ENCODE results near the gene EPRS1.
"Not testable (repeated sequence)": the region's sequence is repeated elsewhere in the genome, so short reads cannot be mapped to it uniquely, and the experiment has no call there.

The EPRS1 gene

GRCh38 chr1:220038640-220039039 is 7.7 kb downstream of the EPRS1 start:
- H3K4me3 ChIP-seq (ENCODE audit: low read depth, low read length): no peak overlapping the region
- DNase-seq (ENCODE audit: low read depth): no peak
- no peak for TF ChIP-seq CTCF (IDR thresholded peaks at IDR 0.05; ENCODE audit: control insufficient read depth, extremely low read depth, insufficient read depth)

GRCh38 chr1:220037810-220038209 is 8.5 kb downstream of the EPRS1 start:
- not testable (repeated sequence) for DNase-seq (ENCODE audit: low read depth); H3K4me3 ChIP-seq (ENCODE audit: low read depth, low read length)

- no peak overlapping the region for H3K4me3 ChIP-seq (ENCODE audit: low read depth, low read length)
- no peak for DNase-seq (ENCODE audit: low read depth)
- no peak for TF ChIP-seq CTCF (IDR thresholded peaks at IDR 0.05; ENCODE audit: control insufficient read depth, extremely low read depth, insufficient read depth)
Observed at GRCh38 chr1:220032911-220033310, 13.4 kb downstream of the EPRS1 start.

GRCh38 chr1:220031287-220031686 is 15.0 kb downstream of the EPRS1 start:
- no peak overlapping the region for H3K4me3 ChIP-seq (ENCODE audit: low read depth, low read length)
- DNase-seq (ENCODE audit: low read depth): no peak
- TF ChIP-seq CTCF (IDR thresholded peaks at IDR 0.05; ENCODE audit: control insufficient read depth, extremely low read depth, insufficient read depth): no peak

- no peak for DNase-seq (ENCODE audit: low read depth)
- no peak overlapping the region for H3K4me3 ChIP-seq (ENCODE audit: low read depth, low read length)
- TF ChIP-seq CTCF (IDR thresholded peaks at IDR 0.05; ENCODE audit: control insufficient read depth, extremely low read depth, insufficient read depth): no peak
Observed at GRCh38 chr1:220028346-220028895, 17.9 kb downstream of the EPRS1 start.

- no peak for DNase-seq (ENCODE audit: low read depth)
- no peak overlapping the region for H3K4me3 ChIP-seq (ENCODE audit: low read depth, low read length)
- no peak for TF ChIP-seq CTCF (IDR thresholded peaks at IDR 0.05; ENCODE audit: control insufficient read depth, extremely low read depth, insufficient read depth)
Observed at GRCh38 chr1:220019071-220019470, 27.2 kb downstream of the EPRS1 start.

GRCh38 chr1:220013497-220013896 is 32.8 kb downstream of the EPRS1 start:
- no peak for TF ChIP-seq CTCF (IDR thresholded peaks at IDR 0.05; ENCODE audit: control insufficient read depth, extremely low read depth, insufficient read depth)
- no peak overlapping the region for H3K4me3 ChIP-seq (ENCODE audit: low read depth, low read length)
- no peak for DNase-seq (ENCODE audit: low read depth)
